ENCODE data around the gene WDFY4. TPM values are rescaled to one million over a fixed set of nuclear protein-coding genes. Genes with fewer than 3 reads are reported as not detected.

WDFY4 gene
- total and polyA plus RNA-seq, 2 of the 4 experiments (the other 2 are of a cell fraction), result not detected

- no peak for TF ChIP-seq RCOR1 (IDR thresholded peaks at IDR 0.05; ENCODE audit: insufficient replicate concordance, low read length)
Observed at GRCh38 chr10:48695636-48696534, 11.2 kb downstream of the WDFY4 start (continued).

- Histone ChIP-seq H3K9me3 (ENCODE audit: control insufficient read depth, insufficient read depth, low read length) (no peaks in the 10 kb centered on the region), H2AK5ac (ENCODE audit: low read depth, low read length) (no peak overlapping the region), H2BK20ac (ENCODE audit: low read depth, low read length) (no peak overlapping the region), H3K4me1 (ENCODE audit: control insufficient read depth, insufficient read depth, low read length) (no peaks in the 10 kb centered on the region), H2BK120ac (ENCODE audit: low read depth, low read length) (no peak overlapping the region), H3K4me2 (ENCODE audit: low read depth, low read length) (no peak overlapping the region), H2AFZ (replicated peaks; ENCODE audit: low read length, poor library complexity) (no peak overlapping the region), H3K9me1 (ENCODE audit: insufficient read depth, low read length) (no peaks in the 10 kb centered on the region), H3K27me3 (ENCODE audit: control insufficient read depth, insufficient read depth, low read length) (peaks cover 37% of the 10 kb centered on the region), H4K5ac (ENCODE audit: low read depth, low read length) (no peak overlapping the region), H4K8ac (ENCODE audit: low read depth in 2 of 2, low read length in 2 of 2) (no peak overlapping the region), H3K79me1 (ENCODE audit: low read depth in 1 of 2, low read length in 2 of 2) (no peaks in the 10 kb centered on the region), H2BK5ac (ENCODE audit: low read depth, low read length, poor library complexity, severe bottlenecking) (no peak overlapping the region), H3K23ac (ENCODE audit: low read depth, low read length) (no peak overlapping the region), H3K36me3 (ENCODE audit: control insufficient read depth, insufficient read depth, low read length) (no peaks in the 10 kb centered on the region), H2AK9ac (replicated peaks; ENCODE audit: low read depth, low read length, poor library complexity) (no peak overlapping the region), H2BK15ac (ENCODE audit: low read depth, low read length) (no peak overlapping the region), H3K4ac (ENCODE audit: low read depth, low read length) (no peak overlapping the region), H3K14ac (replicated peaks; ENCODE audit: low read depth, low read length) (no peak overlapping the region), H3K27ac (ENCODE audit: insufficient read depth, low read length) (no peak overlapping the region), H4K20me1 (ENCODE audit: insufficient read depth, low read length) (no peaks in the 10 kb centered on the region), H4K91ac (ENCODE audit: insufficient read depth, low read depth, low read length) (no peak overlapping the region), H3K9ac (ENCODE audit: low read depth, low read length) (no peak overlapping the region), H3K4me3 (ENCODE audit: insufficient read depth, low read depth, low read length) (no peak overlapping the region), H3K18ac (ENCODE audit: low read depth, low read length) (no peak overlapping the region), H3K56ac (ENCODE audit: extremely low read depth, insufficient read depth, low read length) (no peak overlapping the region)
- 70% methylated on average over 2 of the region's 4 CpGs; no CpG with 5 or more reads in 1 of the 2 experiments for WGBS, 2 experiments (ENCODE audit: extremely low coverage in 2 of 2, insufficient read length in 1 of 2)
- ATAC-seq (ENCODE audit: low read depth), result no peak
- no TSS peak for BruUV-seq (replicated peaks)
- ChIA-PET POLR2A (ENCODE audit: unreplicated experiment) (no interaction called here), CTCF (no interaction called here)
- intact Hi-C loops (cut with micrococcal nuclease), result no loop called here
- no peak for DNase-seq
- in situ Hi-C loops (cut with MboI; ENCODE audit: low sequenced_read_pairs), result no loop called here
- dilution Hi-C loops (cut with HindIII; ENCODE audit: low sequenced_read_pairs, unreplicated experiment), result no loop called here
- no peak for TF ChIP-seq RFX5 (IDR thresholded peaks at IDR 0.05; ENCODE audit: low read depth, low read length)
- no peak for TF ChIP-seq CTCF (conservative IDR thresholded peaks at IDR 0.05; ENCODE audit: low read depth, low read length)
- no peak for TF ChIP-seq NFE2L2 (IDR thresholded peaks at IDR 0.05; ENCODE audit: low read depth, low read length)
- TF ChIP-seq USF2 (IDR thresholded peaks at IDR 0.05; ENCODE audit: low read depth, low read length), result no peak
- TF ChIP-seq RAD21 (IDR thresholded peaks at IDR 0.05; ENCODE audit: low read length), result no peak
- no peak for TF ChIP-seq CEBPB (IDR thresholded peaks at IDR 0.05; ENCODE audit: low read depth, low read length)
- no peak for TF ChIP-seq MXI1 (IDR thresholded peaks at IDR 0.05; ENCODE audit: borderline replicate concordance, low read depth, low read length)
- no peak for TF ChIP-seq FOS (IDR thresholded peaks at IDR 0.05; ENCODE audit: low read depth, low read length)
- TF ChIP-seq RCOR1 (IDR thresholded peaks at IDR 0.05; ENCODE audit: insufficient replicate concordance, low read length), result no peak
- no peak for TF ChIP-seq MAZ (IDR thresholded peaks at IDR 0.05; ENCODE audit: borderline replicate concordance, low read depth, low read length)
- no peak for TF ChIP-seq MAFK (IDR thresholded peaks at IDR 0.05; ENCODE audit: low read depth, low read length)
- no peak for TF ChIP-seq SMC3 (IDR thresholded peaks at IDR 0.05; ENCODE audit: low read depth, low read length)
- TF ChIP-seq CHD1 (IDR thresholded peaks at IDR 0.05; ENCODE audit: low read depth, low read length), result no peak
Observed at GRCh38 chr10:48696535-48696873, 11.8 kb downstream of the WDFY4 start.

All from IMR-90 (cell line).